WI38 (cell line): ENCODE data around the gene BCL2L11.

Experiments
- H3K4me3 ChIP-seq: 2 replicates; pipeline ENCODE4 v1.5.1; 2011; ENCODE audit warnings: low read depth, mild to moderate bottlenecking, control low read depth, low read length
- TF ChIP-seq, protein P1 (sequence below): IDR thresholded peaks from 2 replicates; pipeline ENCODE4 v1.5.1; 2012; ENCODE audit warnings: low read depth, mild to moderate bottlenecking, control low read depth, low read length

The BCL2L11 gene

DNA sequence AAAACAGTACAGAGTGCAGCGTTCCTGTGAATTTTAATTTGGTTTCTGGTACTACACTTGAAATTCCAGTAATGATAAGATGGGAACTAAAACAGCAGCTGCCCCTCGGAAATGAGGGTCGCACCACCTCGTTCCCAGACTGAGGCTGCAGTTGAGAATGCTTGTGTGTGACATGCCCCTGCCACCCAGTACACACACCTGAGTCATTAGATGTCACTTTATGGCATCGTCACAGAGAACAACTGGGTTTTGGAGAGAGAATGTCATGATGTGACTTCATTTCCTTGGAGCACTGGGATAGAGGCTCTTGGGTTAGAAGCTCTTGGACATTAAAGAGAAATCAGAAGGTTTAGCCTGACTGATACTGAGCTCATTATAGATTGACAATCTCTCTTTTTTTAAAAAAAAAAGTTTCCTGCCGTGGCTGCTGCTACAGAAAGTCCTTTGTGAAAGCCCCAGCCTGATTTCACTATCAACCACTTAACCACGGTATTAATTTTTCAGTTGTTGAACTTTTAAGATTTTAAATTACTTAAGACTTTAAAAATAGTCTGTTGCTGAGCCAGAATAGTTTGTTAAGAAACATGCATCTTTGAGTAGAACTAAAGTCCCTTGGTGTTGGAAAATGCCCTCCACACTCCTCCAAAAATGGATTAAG, 24.5 kb downstream of the BCL2L11 start:
- H3K4me3 ChIP-seq: no peak overlapping the region
- TF ChIP-seq, protein P1, sequence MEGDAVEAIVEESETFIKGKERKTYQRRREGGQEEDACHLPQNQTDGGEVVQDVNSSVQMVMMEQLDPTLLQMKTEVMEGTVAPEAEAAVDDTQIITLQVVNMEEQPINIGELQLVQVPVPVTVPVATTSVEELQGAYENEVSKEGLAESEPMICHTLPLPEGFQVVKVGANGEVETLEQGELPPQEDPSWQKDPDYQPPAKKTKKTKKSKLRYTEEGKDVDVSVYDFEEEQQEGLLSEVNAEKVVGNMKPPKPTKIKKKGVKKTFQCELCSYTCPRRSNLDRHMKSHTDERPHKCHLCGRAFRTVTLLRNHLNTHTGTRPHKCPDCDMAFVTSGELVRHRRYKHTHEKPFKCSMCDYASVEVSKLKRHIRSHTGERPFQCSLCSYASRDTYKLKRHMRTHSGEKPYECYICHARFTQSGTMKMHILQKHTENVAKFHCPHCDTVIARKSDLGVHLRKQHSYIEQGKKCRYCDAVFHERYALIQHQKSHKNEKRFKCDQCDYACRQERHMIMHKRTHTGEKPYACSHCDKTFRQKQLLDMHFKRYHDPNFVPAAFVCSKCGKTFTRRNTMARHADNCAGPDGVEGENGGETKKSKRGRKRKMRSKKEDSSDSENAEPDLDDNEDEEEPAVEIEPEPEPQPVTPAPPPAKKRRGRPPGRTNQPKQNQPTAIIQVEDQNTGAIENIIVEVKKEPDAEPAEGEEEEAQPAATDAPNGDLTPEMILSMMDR: no peak

DNA sequence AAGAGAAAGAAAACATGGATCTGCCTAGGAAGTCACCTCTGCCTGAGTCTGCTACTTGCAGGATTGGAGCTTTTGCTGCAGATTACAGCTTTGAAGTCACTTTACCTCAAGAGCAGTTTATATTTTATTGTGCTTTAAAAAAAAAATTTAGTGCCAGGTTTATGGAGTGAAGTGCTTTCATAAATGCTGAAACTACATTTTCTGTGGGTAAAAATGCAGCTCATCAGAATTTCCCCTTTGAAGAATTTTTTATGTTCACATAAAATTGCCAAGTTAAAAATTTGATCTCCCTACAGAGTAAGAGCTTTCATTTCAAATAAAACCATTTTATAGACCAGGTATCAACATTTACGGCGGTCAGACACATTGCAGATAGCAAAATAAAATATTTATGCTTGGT, 25.2 kb downstream of the BCL2L11 start:
- TF ChIP-seq, protein P1: no peak
- no peak overlapping the region for H3K4me3 ChIP-seq

DNA sequence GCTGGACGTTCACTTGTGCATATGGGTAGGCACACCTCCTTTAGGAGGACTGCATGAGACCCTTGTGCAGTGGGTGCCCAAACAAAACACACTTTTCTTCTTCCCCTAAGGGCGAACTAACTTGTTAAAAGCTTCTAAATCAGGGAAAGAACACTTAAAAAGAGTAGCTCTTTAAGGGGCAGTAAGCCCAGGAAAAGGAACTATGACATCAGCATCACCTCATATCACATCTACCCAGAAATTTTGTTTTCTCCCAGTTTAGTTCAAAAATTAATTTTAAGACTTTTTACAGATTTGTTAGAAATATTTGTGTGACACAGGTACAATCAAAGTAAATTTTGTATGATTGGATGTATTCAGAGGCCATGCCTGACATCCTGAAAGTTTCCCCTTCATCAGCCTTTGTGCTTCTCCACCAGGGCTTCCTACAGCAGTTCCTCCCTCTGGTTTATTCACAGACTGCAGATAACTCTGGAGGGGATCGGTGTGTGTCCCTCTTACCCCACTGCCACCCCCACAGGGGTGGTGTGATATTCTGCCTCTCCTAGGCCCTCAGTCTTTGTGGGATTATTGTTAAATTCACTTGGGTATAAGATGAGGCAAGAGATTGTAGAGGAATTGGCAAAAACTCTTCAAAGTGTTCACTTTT, 27.6 kb downstream of the BCL2L11 start:
- H3K4me3 ChIP-seq: no peak overlapping the region
- TF ChIP-seq, protein P1: no peak

DNA sequence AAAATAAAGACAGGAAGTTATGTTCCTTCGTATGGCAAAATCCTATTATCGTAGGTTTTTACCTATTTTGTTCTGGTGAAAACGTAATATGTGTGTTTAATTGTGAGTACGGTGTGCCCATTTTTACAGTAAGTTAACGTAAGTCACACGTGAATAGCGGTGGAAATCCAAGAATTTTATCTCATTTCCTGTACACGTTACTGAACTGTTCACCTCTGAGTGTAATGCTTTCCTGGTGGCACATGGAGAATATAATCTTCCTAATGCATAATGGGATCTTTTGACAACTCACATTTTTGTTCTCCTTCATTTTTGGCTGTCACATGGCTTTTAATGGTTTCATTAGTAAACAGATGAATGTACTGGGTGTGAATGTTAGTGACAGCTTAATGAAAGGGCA, 28.2 kb downstream of the BCL2L11 start:
- H3K4me3 ChIP-seq: no peak overlapping the region
- TF ChIP-seq, protein P1: no peak

DNA sequence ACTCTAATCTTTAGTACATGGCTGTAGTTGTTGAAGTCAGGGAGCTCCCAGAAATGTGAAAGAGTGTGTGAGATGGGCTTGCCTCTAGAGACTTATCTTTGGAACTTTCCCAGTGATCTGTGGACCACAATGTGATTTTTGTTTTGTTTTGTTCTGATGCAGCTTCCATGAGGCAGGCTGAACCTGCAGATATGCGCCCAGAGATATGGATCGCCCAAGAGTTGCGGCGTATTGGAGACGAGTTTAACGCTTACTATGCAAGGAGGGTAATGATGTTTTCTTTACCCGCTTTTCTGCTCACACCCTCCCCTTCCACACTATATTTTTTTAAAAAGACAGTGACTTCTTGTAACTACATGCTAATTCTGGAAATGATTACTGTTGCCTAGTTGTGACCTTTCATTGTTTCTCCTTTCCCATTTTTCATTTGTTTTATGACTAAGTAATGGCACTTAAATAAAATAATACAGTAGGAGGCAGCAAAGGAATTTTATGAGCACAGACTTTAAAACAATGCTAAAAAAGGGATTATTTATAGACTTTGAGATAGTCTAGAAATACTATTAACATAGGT, 29.3 kb downstream of the BCL2L11 start:
- TF ChIP-seq, protein P1: no peak
- no peak overlapping the region for H3K4me3 ChIP-seq

DNA sequence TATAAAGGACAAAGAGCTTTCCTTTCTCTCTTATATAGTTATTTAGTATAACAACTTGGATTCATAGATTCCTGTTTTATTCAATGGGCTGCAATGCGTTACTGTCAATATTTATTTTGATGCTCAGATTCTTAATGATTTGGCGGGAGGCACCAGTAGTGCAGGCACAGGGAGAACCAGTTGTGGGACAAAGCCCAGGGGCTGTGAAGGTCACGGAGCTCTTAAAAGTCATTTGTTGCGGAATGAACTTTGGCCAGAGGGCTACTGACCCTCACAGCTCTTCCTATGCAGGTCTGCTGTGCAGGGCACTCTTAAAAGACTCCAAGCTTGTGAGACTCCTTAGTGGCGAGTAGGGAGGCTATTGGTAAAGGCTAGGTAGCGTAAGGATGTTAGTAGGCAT, 34.0 kb downstream of the BCL2L11 start:
- no peak overlapping the region for H3K4me3 ChIP-seq
- TF ChIP-seq, protein P1: no peak

DNA sequence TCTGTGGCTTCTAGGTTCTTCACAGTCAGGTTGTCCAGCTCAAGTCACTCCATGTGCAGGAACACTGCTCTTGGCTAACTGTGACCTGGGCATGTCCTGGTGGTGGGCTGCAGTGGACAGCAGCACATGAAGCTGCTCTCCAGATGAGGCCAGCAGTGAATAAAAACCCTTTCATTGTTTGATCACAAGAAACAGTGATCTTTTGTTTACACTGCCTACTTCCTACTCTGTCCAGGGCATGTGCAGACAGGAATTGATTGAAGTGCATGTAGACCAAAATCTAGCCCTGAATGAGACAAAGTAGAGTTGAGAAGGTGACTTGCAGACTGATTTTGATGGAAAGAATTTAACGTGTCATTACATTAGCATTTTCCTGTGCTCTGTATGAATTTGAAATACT, 34.9 kb downstream of the BCL2L11 start:
- H3K4me3 ChIP-seq: no peak overlapping the region
- TF ChIP-seq, protein P1: no peak
